ENCODE measurements around the gene TSPEAR.
"Not testable (repeated sequence)": the region's sequence is repeated elsewhere in the genome, so short reads cannot be mapped to it uniquely, and the experiment has no call there.

Gene TSPEAR

DNA sequence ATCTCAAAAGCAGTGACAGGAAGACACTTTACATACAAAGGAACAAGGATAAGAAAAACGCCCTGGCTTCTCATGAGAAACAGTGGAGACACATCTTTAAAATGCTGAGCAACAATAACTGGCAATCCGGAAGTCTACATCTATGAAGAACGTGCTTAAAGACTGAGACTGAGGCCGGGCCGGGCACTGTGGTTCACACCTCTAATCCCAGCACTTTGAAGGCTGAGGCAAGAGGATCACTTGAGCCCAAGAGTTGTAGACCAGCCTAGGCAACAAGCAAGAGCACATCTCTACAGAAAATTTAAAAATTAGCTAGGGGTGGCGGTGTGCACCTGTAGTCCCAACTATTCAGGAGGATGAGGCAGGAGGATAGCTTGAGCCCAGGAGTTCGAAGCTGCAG is 27.3 kb downstream of the TSPEAR start:
- DNase-seq (ENCODE audit: low read depth) = no peak

DNA sequence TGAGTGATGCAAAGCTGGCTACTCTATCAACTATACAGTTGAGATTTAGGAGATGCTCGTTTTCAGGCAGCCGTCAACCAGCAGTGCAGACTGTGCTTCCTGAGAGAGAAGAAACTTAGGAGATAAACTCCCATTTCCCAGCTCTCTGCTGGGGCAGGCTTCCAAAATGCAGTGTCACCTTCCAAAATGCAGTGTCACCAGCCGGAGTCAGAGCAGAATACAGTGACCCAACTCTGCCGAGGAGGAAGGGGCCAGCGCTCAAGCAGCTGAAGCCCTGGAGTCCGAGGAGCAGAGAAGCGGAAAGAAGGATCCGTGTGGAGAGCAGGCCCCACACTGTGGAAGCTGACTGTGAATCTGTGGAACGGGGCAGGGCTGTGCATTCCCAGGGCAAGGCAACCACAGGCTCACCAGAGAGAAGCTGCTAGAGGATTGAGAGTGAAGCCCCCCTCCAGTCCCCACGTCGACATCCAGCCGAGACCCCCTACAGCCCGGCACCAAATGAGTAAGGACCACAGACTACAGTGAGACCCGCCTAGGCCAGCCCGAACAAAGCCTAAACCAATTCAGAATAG is 28.7 kb downstream of the TSPEAR start:
- no peak for DNase-seq (ENCODE audit: low read depth)

DNA sequence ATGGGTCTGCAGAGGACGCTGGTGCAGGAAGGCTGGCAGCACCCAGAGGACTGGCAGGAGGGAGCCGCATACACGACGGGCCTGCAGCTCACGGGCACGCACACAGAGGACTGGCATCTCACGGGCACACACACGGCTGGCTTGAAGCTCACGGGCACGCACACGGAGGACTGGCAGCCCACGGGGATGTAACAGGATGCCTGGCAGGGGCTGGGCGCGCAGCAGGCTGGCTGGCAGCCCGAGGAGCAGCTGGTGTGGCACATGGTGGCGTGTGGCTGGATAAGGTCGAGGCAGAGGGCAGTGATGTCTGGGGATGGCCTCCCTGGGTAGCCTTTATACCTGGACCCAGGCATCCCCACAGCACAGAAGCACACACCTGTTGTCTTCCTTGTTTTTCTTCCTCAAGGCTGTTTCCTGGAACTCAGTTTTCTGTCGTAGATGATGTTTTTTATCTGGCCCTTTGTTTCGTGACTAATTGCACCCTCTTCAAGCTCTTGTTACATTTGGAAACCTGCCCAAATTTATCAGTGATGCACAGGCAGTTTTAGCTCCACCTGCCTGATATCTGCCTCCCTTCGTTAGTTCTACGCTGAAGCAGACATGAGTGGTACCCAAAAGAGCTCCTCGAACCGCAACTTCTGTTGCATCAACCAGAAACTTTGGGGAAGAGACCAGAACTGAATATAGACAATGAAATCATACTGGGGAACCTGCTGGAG is 29.4 kb downstream of the TSPEAR start, which contains the start of gene KRTAP12-1:
TSS of gene KRTAP12-1 (minus strand) at position 303 of the 719 bp plus-strand sequence. CDS start at position 263, 40 bp downstream.
- no peak for DNase-seq (ENCODE audit: low read depth)

DNA sequence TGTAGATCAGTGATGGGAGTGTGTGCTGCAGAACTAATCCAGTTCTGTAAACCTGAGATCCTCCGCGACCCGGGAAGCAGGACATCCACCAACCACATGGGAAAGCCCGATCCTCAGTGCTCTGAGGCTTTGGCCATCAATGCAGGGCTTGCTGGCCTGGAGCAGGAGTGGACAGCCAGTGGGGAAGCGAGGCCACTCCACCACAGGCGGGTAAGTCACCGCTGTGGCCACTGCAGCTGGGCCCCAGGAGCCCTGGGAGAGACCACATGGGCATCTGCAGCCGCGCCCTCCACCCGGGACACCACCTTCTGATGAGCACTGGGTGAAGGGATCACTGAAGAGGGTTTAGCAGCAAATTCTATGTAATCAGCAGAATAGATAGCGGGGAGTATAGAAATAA is 30.2 kb downstream of the TSPEAR start:
- DNase-seq (ENCODE audit: low read depth) = no peak

DNA sequence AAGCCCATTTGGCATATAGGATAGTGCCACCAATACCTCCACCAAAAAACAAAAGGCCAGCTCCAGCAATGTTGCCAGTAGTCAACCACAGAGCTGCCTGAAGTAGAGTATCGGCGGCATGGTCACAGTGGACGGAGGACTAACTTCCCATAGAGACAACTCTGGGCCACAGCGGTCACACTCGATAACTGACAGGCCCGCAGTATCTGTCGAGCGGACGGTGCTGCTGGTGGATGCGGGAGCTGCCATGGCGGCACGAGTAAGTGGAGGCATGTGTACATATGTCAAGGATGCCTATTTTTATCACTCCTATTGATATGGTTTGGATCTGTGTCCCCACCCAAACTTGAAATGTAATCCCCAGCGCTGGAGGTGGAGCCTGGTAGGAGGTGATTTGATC is 33.5 kb downstream of the TSPEAR start:
- no peak for DNase-seq (ENCODE audit: low read depth)

DNA sequence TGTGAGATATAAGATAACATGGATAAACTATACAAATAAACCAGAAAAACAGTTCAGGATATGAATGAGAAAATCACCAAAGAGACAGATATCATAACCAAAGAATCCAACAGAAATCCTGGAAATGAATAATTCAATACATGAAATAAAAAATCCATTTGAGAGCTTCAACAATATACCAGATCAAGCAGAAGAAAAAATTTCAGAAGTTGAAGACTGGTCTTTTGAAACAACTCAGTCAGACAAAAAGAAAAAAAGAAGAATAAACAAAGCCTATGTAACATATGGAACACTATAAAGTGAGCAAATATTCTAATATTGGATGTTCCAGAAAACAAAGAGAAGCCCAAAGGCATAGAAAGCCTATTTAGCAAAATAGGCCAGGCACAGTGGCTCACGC is 39.5 kb downstream of the TSPEAR start:
- DNase-seq (ENCODE audit: low read depth) = no peak

DNA sequence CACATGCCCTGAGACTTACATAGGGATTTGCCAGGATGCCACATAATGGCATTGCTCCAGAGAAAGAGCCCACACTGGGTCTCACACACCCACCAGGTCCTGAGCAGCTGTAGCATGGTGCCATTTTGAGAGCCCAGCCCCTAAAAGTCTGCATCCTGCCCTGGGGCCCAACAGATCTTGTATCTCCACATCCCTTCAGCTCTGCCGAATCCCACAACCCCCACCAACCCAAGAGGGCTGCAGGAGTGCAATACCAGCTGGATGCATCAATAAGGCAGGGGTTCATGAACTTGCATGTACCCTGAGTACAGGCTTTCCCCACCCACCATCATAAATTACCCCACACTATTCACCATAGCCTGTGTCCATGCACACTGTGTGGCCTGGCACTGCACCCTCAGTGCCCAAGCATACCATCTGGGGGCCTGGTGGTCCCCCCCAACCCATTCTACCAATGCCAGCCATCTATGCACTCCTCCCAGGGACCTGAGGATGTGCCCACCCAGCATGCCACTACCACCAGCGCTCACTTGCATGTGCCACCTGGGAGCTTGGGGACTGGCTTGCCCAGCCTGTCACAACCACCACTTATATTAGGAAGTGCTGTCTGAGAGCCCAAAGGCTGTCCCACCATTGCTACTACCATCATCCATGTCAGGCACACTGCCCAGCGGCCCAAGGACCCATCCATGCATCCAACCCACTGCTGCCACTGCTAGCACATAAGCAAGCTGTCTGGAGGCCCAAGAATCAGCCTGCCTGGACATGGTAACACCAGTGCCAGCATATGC is 40.5 kb downstream of the TSPEAR start:
- no peak for DNase-seq (ENCODE audit: low read depth)

DNA sequence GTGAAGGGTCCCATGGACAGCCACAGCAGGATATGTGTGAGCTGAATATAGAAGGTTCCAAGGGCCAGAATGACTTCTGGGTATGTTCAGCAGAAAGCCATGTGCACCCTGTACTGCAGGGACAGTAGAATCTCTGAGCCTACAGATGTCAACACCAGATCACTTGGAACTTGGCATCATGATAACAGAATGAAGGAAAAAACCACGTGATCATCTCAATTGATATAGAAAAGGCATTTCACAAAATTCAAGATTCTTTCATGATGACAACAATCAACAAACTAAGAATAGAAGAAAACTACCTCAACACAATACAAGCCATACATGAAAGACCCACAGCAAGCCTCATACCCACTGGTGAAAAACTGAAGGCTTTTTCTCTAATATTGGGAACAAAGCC is 43.8 kb downstream of the TSPEAR start:
- DNase-seq (ENCODE audit: low read depth) = no peak

DNA sequence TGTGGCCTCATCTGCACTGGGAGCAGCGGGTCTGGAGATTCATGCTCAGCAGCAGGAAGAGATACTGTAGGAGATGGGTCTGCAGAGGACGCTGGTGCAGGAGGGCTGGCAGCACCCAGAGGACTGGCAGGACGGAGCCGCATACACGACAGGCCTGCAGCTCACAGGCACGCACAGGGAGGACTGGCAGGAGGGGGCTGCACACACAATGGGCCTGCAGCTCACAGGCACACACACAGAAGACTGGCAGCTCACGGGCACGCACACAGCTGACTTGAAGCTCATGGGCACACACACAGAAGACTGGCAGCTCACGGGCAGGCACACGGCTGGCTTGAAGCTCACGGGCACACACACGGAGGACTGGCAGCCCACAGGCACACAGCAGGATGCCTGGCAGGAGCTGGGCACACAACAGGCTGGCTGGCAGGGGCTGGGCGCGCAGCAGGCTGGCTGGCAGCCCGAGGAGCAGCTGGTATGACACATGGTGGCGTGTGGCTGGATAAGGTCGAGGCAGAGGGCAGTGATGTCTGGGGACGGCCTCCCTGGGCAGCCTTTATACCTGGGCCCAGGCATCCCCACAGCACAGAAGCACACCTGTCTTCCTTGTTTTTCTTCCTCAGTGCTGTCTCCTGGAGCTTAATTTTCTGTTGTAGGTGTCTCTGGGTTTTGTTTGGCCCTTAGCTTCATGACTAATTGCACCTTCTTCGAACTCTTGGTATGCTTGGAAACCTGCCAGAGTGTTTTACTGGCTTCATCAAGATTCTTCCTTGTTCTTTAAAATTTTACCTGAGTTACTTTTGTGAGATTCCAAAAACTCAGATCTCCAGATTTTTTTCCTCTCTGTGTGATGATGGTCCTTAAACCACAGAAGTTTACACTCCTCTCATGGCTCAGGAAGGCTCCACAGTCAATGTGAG is 44.7 kb downstream of the TSPEAR start, which contains the start of gene KRTAP12-2:
TSS of gene KRTAP12-2 (minus strand) at position 527 of the 920 bp plus-strand sequence. CDS start at position 486, 41 bp downstream.
- no peak for DNase-seq (ENCODE audit: low read depth)

DNA sequence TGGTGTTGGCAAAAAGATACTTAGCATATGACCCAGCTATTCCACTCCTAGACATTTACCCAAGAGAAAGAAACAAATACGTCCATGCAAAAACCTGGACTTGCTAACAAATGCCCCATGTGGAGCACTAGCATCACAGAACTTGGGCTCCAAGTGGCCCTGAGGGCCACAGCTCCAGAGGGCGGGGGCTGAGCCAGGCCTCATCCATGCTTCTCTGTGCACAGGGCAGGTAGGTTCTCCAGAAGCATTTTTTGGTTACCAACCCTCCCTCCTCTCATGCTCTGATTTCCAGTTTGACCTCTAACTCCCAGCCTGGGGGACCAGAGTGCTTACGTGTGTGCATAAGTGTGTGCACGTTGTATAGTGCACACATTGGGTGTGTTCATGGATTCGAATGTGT is 46.7 kb downstream of the TSPEAR start:
- no peak for DNase-seq (ENCODE audit: low read depth)

DNA sequence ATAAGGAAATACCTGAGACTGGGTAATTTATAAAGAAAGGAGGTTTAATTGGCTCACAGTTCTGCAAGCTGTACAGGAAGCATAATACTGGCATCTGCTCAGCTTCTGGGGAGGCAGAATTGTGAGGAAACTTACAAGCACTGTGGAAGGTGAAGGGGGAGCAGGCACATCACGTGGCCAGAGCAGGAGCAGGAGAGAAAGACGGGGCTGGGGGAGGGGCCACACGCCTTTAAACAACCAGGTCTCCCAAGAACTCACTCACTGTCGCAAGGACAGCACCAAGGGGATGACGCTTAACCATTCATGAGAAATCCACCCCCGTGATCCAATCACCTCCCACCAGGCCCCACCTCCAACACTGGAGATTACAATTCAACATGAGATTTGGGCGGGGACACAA is 49.8 kb downstream of the TSPEAR start:
- not testable (repeated sequence) for DNase-seq (ENCODE audit: low read depth)

DNA sequence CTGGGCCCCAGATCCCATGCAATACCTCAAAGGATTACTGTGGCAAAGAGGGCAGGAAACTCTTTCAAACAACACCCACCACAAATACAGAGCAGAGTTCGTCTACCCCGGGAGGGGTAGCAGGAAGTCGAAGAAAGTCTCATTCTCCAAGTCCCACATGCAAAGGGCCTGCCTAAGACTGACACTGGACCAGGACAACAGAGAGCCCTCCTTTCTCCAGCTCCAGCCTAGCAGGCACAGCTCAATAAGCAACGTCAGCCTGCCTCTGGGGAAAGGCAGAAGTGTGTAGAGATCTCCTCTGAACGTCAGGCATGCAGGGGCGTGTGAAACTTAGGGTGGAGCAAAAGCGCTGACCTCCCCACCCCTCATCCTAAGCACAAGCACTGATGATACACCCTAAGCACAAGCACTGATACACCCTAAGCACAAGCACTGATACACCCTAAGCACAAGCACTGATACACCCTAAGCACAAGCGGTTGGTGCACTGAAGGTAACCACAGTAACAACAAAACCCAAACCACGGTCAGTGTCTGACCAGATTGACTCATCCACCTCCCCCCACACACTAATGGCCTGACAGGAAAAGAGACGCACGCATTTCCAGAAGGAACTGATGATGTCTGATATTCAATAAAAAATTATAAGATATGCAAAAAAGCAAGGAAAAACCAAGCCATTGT is 52.3 kb downstream of the TSPEAR start:
- no peak for DNase-seq (ENCODE audit: low read depth)

DNA sequence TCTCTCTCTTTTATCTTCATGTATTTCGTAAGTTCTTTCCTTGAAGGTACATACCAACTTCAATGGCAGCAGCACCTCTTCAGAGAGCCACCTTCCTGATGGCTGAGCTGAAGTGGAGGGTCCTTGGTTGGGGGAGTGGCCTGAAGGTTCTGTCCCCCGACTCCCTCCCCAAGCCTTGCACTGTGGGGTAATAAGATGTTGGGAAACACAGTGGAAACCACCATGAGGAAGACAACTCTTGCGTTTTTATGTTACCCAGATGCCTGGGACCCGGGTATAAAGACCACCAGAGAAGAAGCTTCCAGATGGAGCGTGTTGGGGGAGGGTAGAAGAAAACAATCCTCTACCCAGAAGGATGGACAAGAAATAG is 52.8 kb downstream of the TSPEAR start:
- no peak for DNase-seq (ENCODE audit: low read depth)

DNA sequence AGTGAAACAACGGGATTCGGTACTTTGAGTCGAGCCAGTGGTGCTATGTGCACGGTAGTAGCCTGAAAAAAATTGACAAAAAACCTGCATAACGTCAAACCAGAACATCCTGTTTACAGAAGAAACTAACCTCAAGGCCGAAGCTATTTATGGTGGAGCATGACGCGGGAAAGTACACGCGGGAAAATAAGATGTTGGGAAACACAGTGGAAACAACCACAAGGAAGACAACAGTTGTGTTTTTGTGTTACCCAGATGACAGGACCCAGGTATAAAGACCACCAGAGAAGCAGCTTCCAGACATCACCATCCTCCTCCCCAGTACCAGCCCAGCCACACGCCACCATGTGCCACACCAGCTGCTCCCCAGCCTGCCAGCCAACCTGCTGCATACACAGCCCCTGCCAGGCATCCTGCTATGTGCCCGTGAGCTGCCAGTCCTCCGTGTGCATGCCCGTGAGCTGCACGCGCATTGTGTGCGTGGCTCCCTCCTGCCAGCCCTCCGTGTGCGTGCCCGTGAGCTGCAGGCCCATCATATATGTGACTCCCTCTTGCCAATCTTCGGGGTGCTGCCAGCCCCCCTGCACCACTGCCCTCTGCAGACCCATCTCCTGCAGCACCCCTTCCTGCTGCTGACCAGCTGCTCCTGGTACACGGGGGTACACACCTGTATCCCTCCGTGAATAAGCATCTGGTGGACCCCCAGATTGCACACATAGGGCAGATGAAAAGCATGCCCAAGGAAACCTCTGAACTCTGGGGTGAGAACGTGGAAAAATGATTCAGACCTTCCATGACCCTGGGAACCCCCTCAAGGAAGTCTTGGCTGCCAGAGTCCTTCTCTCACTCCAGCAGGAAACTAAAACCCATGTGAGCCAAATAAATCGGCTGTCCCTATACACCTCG is 53.5 kb downstream of the TSPEAR start, which contains the start of gene KRTAP12-3:
TSS of gene KRTAP12-3 (plus strand) at position 298 of the 906 bp plus-strand sequence. CDS start at position 346, 48 bp downstream.
- no peak for DNase-seq (ENCODE audit: low read depth)

DNA sequence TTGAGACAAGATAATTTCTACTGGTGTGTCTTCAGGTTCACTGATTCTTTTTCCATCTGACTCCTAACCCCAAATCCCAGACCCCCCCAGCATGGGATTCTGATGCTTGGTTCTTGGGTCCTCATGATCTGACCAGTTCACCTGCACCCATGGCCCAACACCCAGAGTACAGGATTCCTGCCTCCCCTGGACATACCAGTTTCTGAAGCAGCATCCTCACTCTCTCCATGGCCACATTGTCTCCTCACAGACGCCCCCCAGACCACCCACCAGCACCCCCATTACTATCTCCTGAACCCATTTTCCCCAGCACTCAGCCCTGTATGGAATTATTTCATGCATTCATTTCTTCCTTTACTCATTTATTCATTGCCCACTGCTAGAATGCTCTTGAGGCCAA is 54.5 kb downstream of the TSPEAR start:
- DNase-seq (ENCODE audit: low read depth) = no peak

DNA sequence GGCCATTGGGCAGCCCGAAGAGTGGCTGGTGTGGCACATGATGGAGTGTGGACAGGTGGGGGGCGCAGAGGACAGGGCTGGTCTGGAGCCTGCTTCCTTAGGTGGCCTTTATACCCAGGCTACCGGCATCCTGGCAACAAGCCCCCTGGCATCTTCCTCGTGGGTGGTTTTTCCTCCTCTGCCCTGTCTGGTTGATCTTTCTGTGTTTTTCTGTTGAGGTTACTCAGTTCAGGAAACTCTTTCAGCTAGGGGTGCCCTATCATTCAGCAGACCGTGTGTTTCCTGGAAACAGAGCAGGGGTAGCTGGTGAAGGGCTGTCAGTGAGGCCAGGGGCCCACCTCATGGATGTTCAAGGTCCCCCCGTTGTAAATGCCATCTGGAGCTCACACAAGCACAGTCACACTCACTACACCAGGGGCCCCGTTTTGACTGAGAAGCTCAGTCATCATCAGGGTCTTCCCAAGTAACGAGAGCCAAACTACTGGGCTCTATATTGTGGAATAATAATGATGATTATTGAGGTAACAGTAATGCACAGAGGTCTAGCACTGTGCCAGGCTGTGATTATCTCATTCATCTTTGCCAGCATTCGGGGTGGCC is 56.7 kb downstream of the TSPEAR start, which contains the start of gene KRTAP12-4:
TSS of gene KRTAP12-4 (minus strand) at position 84 of the 600 bp plus-strand sequence. CDS start at position 39, 45 bp downstream.
- no peak for DNase-seq (ENCODE audit: low read depth)

DNA sequence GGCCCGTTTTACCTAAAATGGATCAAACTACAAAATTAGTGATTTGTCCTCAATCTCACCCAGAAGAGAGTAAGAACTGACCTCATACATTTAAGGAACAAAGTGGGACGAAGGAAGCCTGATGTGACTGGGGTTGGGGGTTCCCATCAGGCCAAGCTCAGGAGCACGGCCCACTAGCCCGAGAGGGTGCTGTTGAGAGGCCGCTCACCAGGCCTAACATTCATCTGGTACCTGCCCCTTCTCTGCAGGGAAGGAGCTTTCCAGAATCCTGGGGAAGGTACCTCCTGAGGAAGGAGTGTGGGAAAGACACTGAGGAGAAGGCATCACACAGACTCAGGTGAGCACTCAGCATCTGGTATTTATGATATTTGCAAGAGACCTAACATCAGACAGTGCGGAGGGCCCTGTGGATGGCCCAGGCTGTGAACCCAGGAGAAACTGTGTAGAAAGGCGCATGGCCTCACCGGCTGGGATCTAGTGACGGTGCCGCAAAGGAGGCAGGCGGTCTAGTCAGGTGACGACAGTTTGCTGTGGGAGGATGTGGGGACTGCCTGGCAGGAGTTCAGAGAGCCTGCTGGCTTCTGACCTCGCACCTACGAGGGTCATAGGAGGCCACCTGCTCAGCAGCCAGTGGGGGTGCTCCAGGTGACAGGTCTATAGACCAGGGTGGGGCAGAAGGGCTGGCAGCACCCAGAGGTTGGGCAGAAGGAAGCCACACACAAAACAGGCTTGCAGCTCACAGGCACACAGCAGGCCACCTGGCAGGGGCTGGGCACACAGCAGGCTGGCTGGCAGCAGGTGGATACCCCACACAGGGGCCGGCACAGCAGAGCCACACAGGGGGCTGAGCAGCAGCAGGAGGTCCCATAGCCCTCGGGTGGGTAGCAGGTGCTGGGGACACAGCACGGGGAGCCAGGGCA is 57.5 kb downstream of the TSPEAR start:
- DNase-seq (ENCODE audit: low read depth) = no peak

DNA sequence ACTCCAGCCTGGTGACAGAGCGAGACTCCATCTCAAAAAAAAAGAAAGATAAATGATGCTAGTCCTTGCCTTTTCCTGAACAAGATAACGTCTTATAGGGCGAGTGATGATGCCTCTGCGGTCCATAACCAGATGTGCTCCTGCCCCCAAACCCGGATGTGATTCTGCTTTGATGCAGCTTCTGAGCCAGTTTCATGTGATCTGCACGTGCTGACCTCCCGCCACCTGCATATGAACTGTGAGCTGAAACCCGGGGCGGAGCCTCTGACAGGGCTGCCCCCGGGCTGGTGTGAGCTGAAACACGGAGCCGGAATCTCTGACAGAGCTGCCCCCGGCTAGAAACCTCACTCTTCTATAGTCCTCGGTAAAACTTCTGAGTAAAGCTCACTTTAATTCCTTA is 58.2 kb downstream of the TSPEAR start:
- DNase-seq (ENCODE audit: low read depth) = no peak
